ENCODE results near the gene CRISPLD2. TPM values are rescaled to one million over a fixed set of nuclear protein-coding genes. Genes with fewer than 3 reads are reported as not detected.
A peak's percentile ranks its signal among the peaks of the same experiment; 100 is the strongest.

Gene CRISPLD2
- 0.20 TPM in 1 of 2 replicates, not detected in the other for total RNA-seq

- Mint-ChIP-seq H3K36me3 (ENCODE audit: low read depth) (no peaks in the 10 kb centered on the region), H3K4me3 (peak within 1 kb of the TSS; percentile 68), H3K27ac (no peak within 1 kb of the TSS), H3K27me3 (ENCODE audit: insufficient read depth) (peaks cover 28% of the 10 kb centered on the region), H3K9me3 (no peaks in the 10 kb centered on the region), H3K4me1 (ENCODE audit: low read depth) (peaks cover 9% of the 10 kb centered on the region)
- intact Hi-C loops (cut with micrococcal nuclease): loop anchor here (1.0 kb wide), 2 partner anchors 8 to 210 kb away; no protein-coding TSS in a partner anchor
- DNase-seq (ENCODE audit: low spot score): peak; percentile 82
Measured at GRCh38 chr16:84819644-84820304, at the start of gene CRISPLD2. TSS of gene CRISPLD2 (plus strand) at chr16:84819985. CDS start at chr16:84838496, 18,511 bp downstream.

GRCh38 chr16:84773312-84773711, 46.5 kb upstream of the CRISPLD2 start:
- Mint-ChIP-seq H3K36me3 (ENCODE audit: low read depth) (peaks cover 52% of the 10 kb centered on the region), H3K27ac (no peak overlapping the region), H3K9me3 (no peaks in the 10 kb centered on the region), H3K4me1 (ENCODE audit: low read depth) (peaks cover 15% of the 10 kb centered on the region), H3K4me3 (no peak overlapping the region), H3K27me3 (ENCODE audit: insufficient read depth) (no peaks in the 10 kb centered on the region)
- no peak for DNase-seq (ENCODE audit: low spot score)
- intact Hi-C loops (cut with micrococcal nuclease): no loop called here

- H3K9me3 Mint-ChIP-seq: no peaks in the 10 kb centered on the region
- peaks cover 4% of the 10 kb centered on the region for H3K4me1 Mint-ChIP-seq (ENCODE audit: low read depth)
- H3K4me3 Mint-ChIP-seq: no peak overlapping the region
- no peak overlapping the region for H3K27ac Mint-ChIP-seq
- DNase-seq (ENCODE audit: low spot score): no peak
- H3K27me3 Mint-ChIP-seq (ENCODE audit: insufficient read depth): no peaks in the 10 kb centered on the region
- peaks cover 51% of the 10 kb centered on the region for H3K36me3 Mint-ChIP-seq (ENCODE audit: low read depth)
- intact Hi-C loops (cut with micrococcal nuclease): no loop called here
Measured at GRCh38 chr16:84774810-84775209, 45.0 kb upstream of the CRISPLD2 start.

- Mint-ChIP-seq H3K4me1 (ENCODE audit: low read depth) (peaks cover 4% of the 10 kb centered on the region), H3K36me3 (ENCODE audit: low read depth) (peaks cover 54% of the 10 kb centered on the region), H3K27ac (no peak overlapping the region), H3K4me3 (no peak overlapping the region), H3K9me3 (no peaks in the 10 kb centered on the region), H3K27me3 (ENCODE audit: insufficient read depth) (no peaks in the 10 kb centered on the region)
- no peak for DNase-seq (ENCODE audit: low spot score)
- intact Hi-C loops (cut with micrococcal nuclease): no loop called here
Measured at GRCh38 chr16:84775262-84775810, 44.4 kb upstream of the CRISPLD2 start.

- Mint-ChIP-seq H3K27ac (no peak overlapping the region), H3K9me3 (no peaks in the 10 kb centered on the region), H3K4me3 (no peak overlapping the region), H3K27me3 (ENCODE audit: insufficient read depth) (no peaks in the 10 kb centered on the region), H3K4me1 (ENCODE audit: low read depth) (peaks cover 4% of the 10 kb centered on the region), H3K36me3 (ENCODE audit: low read depth) (peaks cover 53% of the 10 kb centered on the region)
- no peak for DNase-seq (ENCODE audit: low spot score)
- intact Hi-C loops (cut with micrococcal nuclease): no loop called here
Measured at GRCh38 chr16:84777435-84777834, 42.4 kb upstream of the CRISPLD2 start.

GRCh38 chr16:84778720-84779119, 41.1 kb upstream of the CRISPLD2 start:
- no peak overlapping the region for H3K4me3 Mint-ChIP-seq
- peaks cover 4% of the 10 kb centered on the region for H3K4me1 Mint-ChIP-seq (ENCODE audit: low read depth)
- intact Hi-C loops (cut with micrococcal nuclease): no loop called here
- H3K9me3 Mint-ChIP-seq: no peaks in the 10 kb centered on the region
- no peaks in the 10 kb centered on the region for H3K27me3 Mint-ChIP-seq (ENCODE audit: insufficient read depth)
- peaks cover 44% of the 10 kb centered on the region for H3K36me3 Mint-ChIP-seq (ENCODE audit: low read depth)
- no peak for DNase-seq (ENCODE audit: low spot score)
- no peak overlapping the region for H3K27ac Mint-ChIP-seq

- H3K4me3 Mint-ChIP-seq: no peak overlapping the region
- intact Hi-C loops (cut with micrococcal nuclease): no loop called here
- no peak overlapping the region for H3K27ac Mint-ChIP-seq
Measured at GRCh38 chr16:84780063-84780462, 39.7 kb upstream of the CRISPLD2 start.

GRCh38 chr16:84780544-84781376, 39.0 kb upstream of the CRISPLD2 start:
- H3K27ac Mint-ChIP-seq: no peak overlapping the region
- intact Hi-C loops (cut with micrococcal nuclease): no loop called here

More at GRCh38 chr16:84780063-84780462, 39.7 kb upstream of the CRISPLD2 start:
- no peaks in the 10 kb centered on the region for H3K9me3 Mint-ChIP-seq
- no peaks in the 10 kb centered on the region for H3K4me1 Mint-ChIP-seq (ENCODE audit: low read depth)
- DNase-seq (ENCODE audit: low spot score): no peak
- no peaks in the 10 kb centered on the region for H3K27me3 Mint-ChIP-seq (ENCODE audit: insufficient read depth)
- H3K36me3 Mint-ChIP-seq (ENCODE audit: low read depth): peaks cover 37% of the 10 kb centered on the region

GRCh38 chr16:84782846-84783245, 36.9 kb upstream of the CRISPLD2 start:
- Mint-ChIP-seq H3K36me3 (ENCODE audit: low read depth) (peaks cover 20% of the 10 kb centered on the region), H3K4me3 (no peak overlapping the region), H3K27me3 (ENCODE audit: insufficient read depth) (no peaks in the 10 kb centered on the region), H3K27ac (no peak overlapping the region), H3K4me1 (ENCODE audit: low read depth) (no peaks in the 10 kb centered on the region), H3K9me3 (no peaks in the 10 kb centered on the region)
- intact Hi-C loops (cut with micrococcal nuclease): no loop called here
- DNase-seq (ENCODE audit: low spot score): no peak

More at GRCh38 chr16:84780544-84781376, 39.0 kb upstream of the CRISPLD2 start:
- Mint-ChIP-seq H3K36me3 (ENCODE audit: low read depth) (peaks cover 32% of the 10 kb centered on the region), H3K4me1 (ENCODE audit: low read depth) (no peaks in the 10 kb centered on the region), H3K27me3 (ENCODE audit: insufficient read depth) (no peaks in the 10 kb centered on the region), H3K9me3 (no peaks in the 10 kb centered on the region), H3K4me3 (no peak overlapping the region)
- DNase-seq (ENCODE audit: low spot score): no peak

GRCh38 chr16:84785843-84786581, 33.8 kb upstream of the CRISPLD2 start:
- H3K4me3 Mint-ChIP-seq: no peak overlapping the region
- intact Hi-C loops (cut with micrococcal nuclease): no loop called here
- H3K36me3 Mint-ChIP-seq (ENCODE audit: low read depth): no peaks in the 10 kb centered on the region
- no peaks in the 10 kb centered on the region for H3K9me3 Mint-ChIP-seq
- H3K27me3 Mint-ChIP-seq (ENCODE audit: insufficient read depth): no peaks in the 10 kb centered on the region
- no peaks in the 10 kb centered on the region for H3K4me1 Mint-ChIP-seq (ENCODE audit: low read depth)
- H3K27ac Mint-ChIP-seq: no peak overlapping the region
- no peak for DNase-seq (ENCODE audit: low spot score)

GRCh38 chr16:84786605-84787262, 33.1 kb upstream of the CRISPLD2 start:
- no peaks in the 10 kb centered on the region for H3K9me3 Mint-ChIP-seq
- no peak overlapping the region for H3K27ac Mint-ChIP-seq
- no peaks in the 10 kb centered on the region for H3K36me3 Mint-ChIP-seq (ENCODE audit: low read depth)
- intact Hi-C loops (cut with micrococcal nuclease): no loop called here
- no peak overlapping the region for H3K4me3 Mint-ChIP-seq
- no peaks in the 10 kb centered on the region for H3K4me1 Mint-ChIP-seq (ENCODE audit: low read depth)
- DNase-seq (ENCODE audit: low spot score): no peak
- no peaks in the 10 kb centered on the region for H3K27me3 Mint-ChIP-seq (ENCODE audit: insufficient read depth)

GRCh38 chr16:84787263-84787622, 32.5 kb upstream of the CRISPLD2 start:
- Mint-ChIP-seq H3K9me3 (no peaks in the 10 kb centered on the region), H3K27me3 (ENCODE audit: insufficient read depth) (no peaks in the 10 kb centered on the region), H3K4me3 (no peak overlapping the region), H3K4me1 (ENCODE audit: low read depth) (no peaks in the 10 kb centered on the region), H3K36me3 (ENCODE audit: low read depth) (no peaks in the 10 kb centered on the region), H3K27ac (peak overlapping the region; percentile 0)
- DNase-seq (ENCODE audit: low spot score): no peak
- intact Hi-C loops (cut with micrococcal nuclease): no loop called here
